Measurements from ENCODE around the gene PRR32. TPM values are rescaled to one million over a fixed set of nuclear protein-coding genes. Genes with fewer than 3 reads are reported as not detected.

The PRR32 gene
- total and polyA plus RNA-seq, 9 of the 15 experiments (the other 6 are each of a cell fraction or from before 2014, with no cell fraction given), result not detected

DNA sequence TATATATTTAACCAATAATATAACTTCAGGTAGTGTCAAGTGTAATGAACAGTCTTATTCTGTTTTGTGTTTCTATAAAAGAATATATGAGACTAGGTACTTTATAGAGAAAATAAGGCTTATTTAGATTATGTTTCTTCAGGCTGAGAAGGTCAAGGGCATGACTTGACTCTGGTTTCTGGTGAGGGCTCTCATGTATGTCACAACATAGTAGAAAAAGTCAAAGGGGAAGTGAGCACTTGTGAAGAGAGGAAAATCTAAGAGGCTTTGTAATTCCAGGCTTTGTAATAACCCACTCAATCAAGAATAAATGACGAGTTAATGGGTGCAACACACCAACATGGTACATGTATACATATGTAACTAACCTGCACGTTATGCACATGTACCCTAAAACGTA is 27.6 kb downstream of the PRR32 start:
- no peaks in the 10 kb centered on the region for H4K20me1 ChIP-seq (replicated peaks; ENCODE audit: control insufficient read depth, insufficient read depth, low read length)
- no peaks in the 10 kb centered on the region for H3K79me2 ChIP-seq (ENCODE audit: control insufficient read depth, insufficient read depth, low read length)
- ChIA-PET POLR2A (no interaction called here), CTCF (ENCODE audit: low intra/inter-chr PET ratio) (no interaction called here)
- H3K4me3 ChIP-seq, result no peak overlapping the region
- intact Hi-C loops (cut with micrococcal nuclease), result no loop called here
- H3K9me3 ChIP-seq (replicated peaks; ENCODE audit: control insufficient read depth, insufficient read depth, low read depth, low read length), result no peaks in the 10 kb centered on the region
- no peaks in the 10 kb centered on the region for H3K4me1 ChIP-seq (replicated peaks in 1 of 2; ENCODE audit: control insufficient read depth in 2 of 2, insufficient read depth in 2 of 2, low read length in 2 of 2)
- H2AFZ ChIP-seq (ENCODE audit: low read depth, low read length), result no peak overlapping the region
- 0% methylated on average over 2 of the region's 3 CpGs for WGBS (ENCODE audit: insufficient coverage, low coverage, missing lambda C conversion rate)
- FAIRE-seq (no peak), ATAC-seq (no peak), DNase-seq (ENCODE audit: extremely low read depth in 1 of 4, low spot score in 3 of 4) (no peak)
- H3K4me2 ChIP-seq (ENCODE audit: insufficient read depth, low read length), result no peak overlapping the region
- no peak overlapping the region for H3K27ac ChIP-seq (ENCODE audit: extremely low read depth, low read depth, low read length)
- no peaks in the 10 kb centered on the region for H3K27me3 ChIP-seq (ENCODE audit: control insufficient read depth in 2 of 2, insufficient read depth in 2 of 2, low read length in 2 of 2)
- no TSS peak for BruUV-seq (replicated peaks)
- in situ Hi-C loops (cut with MboI), result no loop called here
- H3K9me1 ChIP-seq (ENCODE audit: control insufficient read depth, insufficient read depth, low read length), result no peaks in the 10 kb centered on the region
- TF ChIP-seq ZNF408 (CRISPR knock-in tag; IDR thresholded peaks at IDR 0.05; ENCODE audit: low read depth), result no peak
- TF ChIP-seq E2F4 (CRISPR knock-in tag; IDR thresholded peaks at IDR 0.05; ENCODE audit: low read depth), result no peak
- no peak for TF ChIP-seq MED1 (CRISPR knock-in tag; IDR thresholded peaks at IDR 0.05; ENCODE audit: borderline replicate concordance)
- no peak for TF ChIP-seq BRD9 (IDR thresholded peaks at IDR 0.05; ENCODE audit: low read depth, partially characterized antibody)
- no peaks in the 10 kb centered on the region for H3K36me3 ChIP-seq (ENCODE audit: control insufficient read depth, insufficient read depth, low read length)
- no peak overlapping the region for H3K9ac ChIP-seq (ENCODE audit: insufficient read depth in 1 of 2, low read depth in 2 of 2, low read length in 2 of 2)

DNA sequence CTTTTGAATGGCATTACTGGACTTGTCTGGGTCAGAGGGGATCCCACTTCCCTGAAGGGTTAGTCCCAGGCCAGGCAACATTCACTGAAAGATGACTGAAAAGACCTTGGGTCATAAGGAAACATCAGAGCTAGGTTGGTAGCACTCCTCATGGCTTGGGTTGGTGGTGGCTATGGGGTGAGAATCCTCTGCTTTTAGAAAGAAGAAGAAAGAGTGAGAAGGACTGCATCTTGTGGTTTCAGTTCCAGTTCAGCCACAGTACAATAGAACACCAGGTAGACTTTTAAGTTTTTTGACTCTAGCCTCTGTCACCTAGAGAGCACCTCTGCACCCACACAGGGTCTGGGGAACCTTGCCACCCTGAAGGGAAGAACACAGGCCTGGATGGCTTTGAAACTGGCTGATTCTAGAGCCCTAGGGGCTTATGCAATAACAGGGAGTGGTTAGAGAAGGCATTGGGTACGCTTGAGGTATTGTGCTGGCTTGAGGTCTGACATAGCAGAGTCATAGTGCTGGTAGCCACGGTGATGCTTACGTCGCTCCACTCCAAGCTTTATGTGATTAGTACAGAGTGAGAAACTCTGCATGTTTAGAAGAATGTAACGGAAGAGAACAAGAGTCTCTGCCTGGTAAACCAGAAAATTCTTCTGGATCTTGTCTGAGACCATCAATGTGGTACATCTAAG is 36.5 kb downstream of the PRR32 start:
- Histone ChIP-seq H3K9me1 (ENCODE audit: control insufficient read depth, insufficient read depth, low read length) (no peaks in the 10 kb centered on the region), H3K27me3 (ENCODE audit: control insufficient read depth in 2 of 2, insufficient read depth in 2 of 2, low read length in 2 of 2) (no peaks in the 10 kb centered on the region), H3K27ac (ENCODE audit: extremely low read depth, low read depth, low read length) (no peak overlapping the region), H2AFZ (ENCODE audit: low read depth, low read length) (no peak overlapping the region), H3K4me3 (no peak overlapping the region), H3K9me3 (replicated peaks; ENCODE audit: control insufficient read depth, insufficient read depth, low read depth, low read length) (no peaks in the 10 kb centered on the region), H4K20me1 (replicated peaks; ENCODE audit: control insufficient read depth, insufficient read depth, low read length) (no peaks in the 10 kb centered on the region), H3K4me2 (ENCODE audit: insufficient read depth, low read length) (no peak overlapping the region), H3K79me2 (ENCODE audit: control insufficient read depth, insufficient read depth, low read length) (no peaks in the 10 kb centered on the region), H3K36me3 (ENCODE audit: control insufficient read depth, insufficient read depth, low read length) (no peaks in the 10 kb centered on the region), H3K4me1 (replicated peaks in 1 of 2; ENCODE audit: control insufficient read depth in 2 of 2, insufficient read depth in 2 of 2, low read length in 2 of 2) (no peaks in the 10 kb centered on the region), H3K9ac (ENCODE audit: insufficient read depth in 1 of 2, low read depth in 2 of 2, low read length in 2 of 2) (no peak overlapping the region)
- FAIRE-seq, result no peak
- no peak for ATAC-seq
- DNase-seq (ENCODE audit: extremely low read depth in 1 of 4, low spot score in 3 of 4), result no peak
- intact Hi-C loops (cut with micrococcal nuclease) (no loop called here), in situ Hi-C loops (cut with MboI) (no loop called here)
- POLR2A ChIA-PET, result no interaction called here
- 0% methylated on average over 5 of the region's 5 CpGs for WGBS (ENCODE audit: insufficient coverage, low coverage, missing lambda C conversion rate)
- BruUV-seq (replicated peaks), result no TSS peak
- CTCF ChIA-PET (ENCODE audit: low intra/inter-chr PET ratio), result no interaction called here
- TF ChIP-seq HES1 (IDR thresholded peaks at IDR 0.05; ENCODE audit: low read depth) (no peak), IRF9 (tag; IDR thresholded peaks at IDR 0.05) (no peak), SMARCC2 (IDR thresholded peaks at IDR 0.05; ENCODE audit: low read depth) (no peak), ZNF324 (CRISPR knock-in tag; IDR thresholded peaks at IDR 0.05) (no peak), NCOA2 (IDR thresholded peaks at IDR 0.05; ENCODE audit: partially characterized antibody in 2 of 2) (no peak)
